H1 (cell line): ENCODE results near the gene PCDHGA8. TPM values are rescaled to one million over a fixed set of nuclear protein-coding genes. Genes with fewer than 3 reads are reported as not detected.
A peak's percentile ranks its signal among the peaks of the same experiment; 100 is the strongest.
"Not testable (repeated sequence)": the region's sequence is repeated elsewhere in the genome, so short reads cannot be mapped to it uniquely, and the experiment has no call there.

Source experiments
- CTCF ChIA-PET: fragments of 300-600 bp; sonication (Branson Sonifier 250); formaldehyde crosslinking; loops from one replicate; lab custom pipeline; 2021; ENCODE audit not compliant: partially characterized antibody; lab: Charles Lee
- POLR2A ChIA-PET: fragments of 300-600 bp; sonication (Branson Sonifier 250); formaldehyde crosslinking; loops from one replicate; lab custom pipeline; 2021; ENCODE audit warnings: inconsistent platforms; ENCODE audit not compliant: partially characterized antibody; lab: Charles Lee
- DNase-seq, 2 experiments: peaks; one replicate each; pipeline versions ENCODE4 v3.0.0 to v3.0.0-alpha.2; 2010 to 2022; ENCODE audit warnings: low spot score in 2 of 2, low read depth in 1 of 2, mixed read lengths in 1 of 2
- FAIRE-seq: peaks from 2 replicates; lab custom pipeline; 2011; peaks lifted over from hg19 to GRCh38; lab: Jason Lieb, UNC
- H2AFZ ChIP-seq: 2 replicates; pipeline ENCODE4 v1.8.1; 2012; ENCODE audit warnings: low read length, inconsistent platforms
- H2AK5ac ChIP-seq: 2 replicates; pipeline ENCODE4 v1.6.1; 2013; ENCODE audit warnings: low read depth, low read length
- H2BK120ac ChIP-seq: replicated peaks from 2 replicates; pipeline ENCODE3; 2013; ENCODE audit warnings: low read depth, low read length, inconsistent platforms
- H2BK12ac ChIP-seq: 2 replicates; pipeline ENCODE4 v1.6.1; 2013; ENCODE audit warnings: low read depth, low read length
- H2BK15ac ChIP-seq: 2 replicates; pipeline ENCODE4 v1.6.1; 2013; ENCODE audit warnings: low read length
- H2BK20ac ChIP-seq: 2 replicates; pipeline ENCODE4 v1.6.1; 2013; ENCODE audit warnings: low read length
- H2BK5ac ChIP-seq: 2 replicates; pipeline ENCODE4 v1.6.1; 2013; ENCODE audit warnings: low read depth, low read length
- H3K14ac ChIP-seq: 2 replicates; pipeline ENCODE4 v1.6.1; 2013; ENCODE audit warnings: inconsistent platforms; ENCODE audit not compliant: insufficient read length
- H3K18ac ChIP-seq: 2 replicates; pipeline ENCODE4 v1.6.1; 2013; ENCODE audit warnings: low read length; ENCODE audit errors: extremely low read depth
- H3K23ac ChIP-seq: 2 replicates; pipeline ENCODE4 v1.6.1; 2013; ENCODE audit warnings: inconsistent platforms; ENCODE audit not compliant: insufficient read length
- H3K23me2 ChIP-seq: 2 replicates; pipeline ENCODE4 v1.6.1; 2013; ENCODE audit warnings: low read depth, low read length
- H3K27ac ChIP-seq: 2 replicates; pipeline ENCODE4 v1.6.1; 2011; ENCODE audit warnings: low read depth, low read length, inconsistent platforms
- H3K27me3 ChIP-seq, 4 experiments: replicated peaks in 1 of 4; 1 replicate in 1 of 4; 2 replicates in 3 of 4; pipeline versions ENCODE4 v1.6.1 to v1.8.1; 2011 to 2013; ENCODE audit warnings: low read length in 3 of 4, mild to moderate bottlenecking in 3 of 4, inconsistent platforms in 2 of 4, mixed read lengths in 2 of 4, moderate library complexity in 1 of 4; ENCODE audit not compliant: control insufficient read depth in 3 of 4, insufficient read depth in 3 of 4; ENCODE audit errors: extremely low read depth in 1 of 4
- H3K36me3 ChIP-seq, 4 experiments: 2 replicates each; pipeline versions ENCODE4 v1.6.1 to v1.8.1; 2011 to 2013; ENCODE audit warnings: mild to moderate bottlenecking in 4 of 4, low read length in 3 of 4, moderate library complexity in 2 of 4, control low read depth in 1 of 4, inconsistent platforms in 1 of 4; ENCODE audit not compliant: insufficient read depth in 4 of 4, control insufficient read depth in 2 of 4
- H3K4ac ChIP-seq: replicated peaks from 2 replicates; pipeline ENCODE3; 2013; ENCODE audit warnings: low read length, low read depth, mixed read lengths, inconsistent platforms; ENCODE audit not compliant: insufficient read length
- H3K4me1 ChIP-seq, 4 experiments: replicated peaks in 1 of 4; 1 replicate in 1 of 4; 2 replicates in 3 of 4; pipeline versions ENCODE4 v1.6.1 to v1.8.1; 2011 to 2013; ENCODE audit warnings: low read length in 3 of 4, inconsistent platforms in 2 of 4, mixed read lengths in 1 of 4; ENCODE audit not compliant: insufficient read depth in 4 of 4, control insufficient read depth in 3 of 4
- H3K4me2 ChIP-seq, 2 experiments: 2 replicates each; pipeline versions ENCODE4 v1.6.1 to v1.8.1; 2011 to 2013; ENCODE audit warnings: low read depth in 2 of 2, low read length in 2 of 2, control low read depth in 1 of 2, inconsistent platforms in 1 of 2, mild to moderate bottlenecking in 1 of 2; ENCODE audit not compliant: insufficient read depth in 1 of 2
- H3K4me3 ChIP-seq, 4 experiments: fragments of 200-600, 300-600 bp in 1 of 4; sonication (generic), shearing (Covaris generic), sonication (Bioruptor Twin) in 1 of 4; 2 replicates each; pipeline versions ENCODE4 v1.5.1 to v1.8.1; 2011 to 2016; ENCODE audit warnings: low read length in 4 of 4, low read depth in 3 of 4, control low read depth in 2 of 4, inconsistent platforms in 2 of 4, mild to moderate bottlenecking in 2 of 4, mixed read lengths in 1 of 4, moderate library complexity in 1 of 4; ENCODE audit not compliant: insufficient read depth in 2 of 4; ENCODE audit errors: extremely low read depth in 1 of 4
- H3K56ac ChIP-seq: replicated peaks from 2 replicates; pipeline ENCODE3; 2013; ENCODE audit warnings: low read depth, mild to moderate bottlenecking, mixed read lengths, low read length, inconsistent platforms; ENCODE audit not compliant: insufficient read length
- H3K79me1 ChIP-seq: 2 replicates; pipeline ENCODE4 v1.6.1; 2013; ENCODE audit warnings: low read depth, low read length, control low read depth
- H3K79me2 ChIP-seq, 2 experiments: 2 replicates each; pipeline versions ENCODE4 v1.6.1 to v1.8.1; 2012 to 2013; ENCODE audit warnings: low read length in 2 of 2, mild to moderate bottlenecking in 2 of 2, inconsistent platforms in 1 of 2; ENCODE audit not compliant: insufficient read depth in 2 of 2, control insufficient read depth in 1 of 2
- H3K9ac ChIP-seq, 4 experiments: replicated peaks in 1 of 4; 1 replicate in 1 of 4; 2 replicates in 3 of 4; pipeline versions ENCODE4 v1.6.1 to v1.8.1; 2011 to 2013; ENCODE audit warnings: low read depth in 3 of 4, low read length in 3 of 4, control low read depth in 2 of 4, mild to moderate bottlenecking in 2 of 4, moderate library complexity in 2 of 4, inconsistent platforms in 1 of 4; ENCODE audit errors: extremely low read depth in 1 of 4
- H3K9me3 ChIP-seq, 2 experiments: 2 replicates each; pipeline versions ENCODE4 v1.6.1 to v1.8.1; 2012 to 2013; ENCODE audit warnings: mild to moderate bottlenecking in 2 of 2, moderate library complexity in 2 of 2, control low read depth in 1 of 2, inconsistent platforms in 1 of 2, low read depth in 1 of 2, low read length in 1 of 2, mixed read lengths in 1 of 2; ENCODE audit not compliant: insufficient read depth in 2 of 2
- H4K20me1 ChIP-seq, 2 experiments: replicated peaks in 1 of 2; 2 replicates each; pipeline versions ENCODE3 to v1.8.1; 2011 to 2013; ENCODE audit warnings: inconsistent platforms in 2 of 2, low read length in 2 of 2, mild to moderate bottlenecking in 1 of 2; ENCODE audit not compliant: insufficient read depth in 2 of 2, control insufficient read depth in 1 of 2
- H4K5ac ChIP-seq: 2 replicates; pipeline ENCODE4 v1.6.1; 2013; ENCODE audit warnings: low read length, low read depth, mixed read lengths, inconsistent platforms; ENCODE audit not compliant: insufficient read length
- H4K8ac ChIP-seq: 2 replicates; pipeline ENCODE4 v1.8.0; 2013; ENCODE audit warnings: mild to moderate bottlenecking, moderate library complexity, low read length, inconsistent platforms; ENCODE audit not compliant: insufficient read depth; ENCODE audit errors: extremely low read depth
- H4K91ac ChIP-seq: replicated peaks from 2 replicates; pipeline ENCODE3; 2013; ENCODE audit warnings: low read length, mixed read lengths, inconsistent platforms; ENCODE audit not compliant: insufficient read length
- RAD21 ChIP-seq, 2 experiments: IDR thresholded peaks in 1 of 2; conservative IDR thresholded peaks in 1 of 2; 2 replicates each; pipeline ENCODE4 v1.6.1; 2011; ENCODE audit warnings: low read depth in 2 of 2, low read length in 2 of 2, improper control_type of control experiment in 1 of 2, inconsistent platforms in 1 of 2, mild to moderate bottlenecking in 1 of 2, moderate library complexity in 1 of 2
- WGBS, 2 experiments: shearing (Covaris generic) in 1 of 2; methylation state at CpG; one replicate each; pipeline versions ENCODE4 v1.1.6 to v1.1.7; 2013 to 2015; ENCODE audit warnings: low lambda C conversion rate in 2 of 2, mixed read lengths in 2 of 2, inconsistent platforms in 1 of 2, low coverage in 1 of 2, missing lambda C conversion rate in 1 of 2; ENCODE audit not compliant: insufficient replicate concordance in 2 of 2, insufficient coverage in 1 of 2, insufficient read length in 1 of 2; ENCODE audit errors: extremely low coverage in 1 of 2, missing lambda C conversion rate in 1 of 2; 5-methylcytosine and 5-hydroxymethylcytosine counted together
- polyA plus RNA-seq, 7 experiments: library from polyadenylated mRNA; depleted of rRNA in 3 of 7; stranded (reverse) in 5 of 7; unstranded in 2 of 7; fragments of >200 nt in 5 of 7; fragments of 200-250 nt in 2 of 7; gene quantifications; 1 replicate in 5 of 7; 2 replicates in 1 of 7; 4 replicates in 1 of 7; pipeline versions ENCODE4 v1.2.1 to v1.2.3, GENCODE V29; 2011 to 2013; ENCODE audit warnings: missing spikeins in 2 of 7, mixed read lengths in 2 of 7
- total RNA-seq: library from RNA; stranded (reverse); fragmentation: NEBNext Ultra II Directional; extraction: Animal tissue kit (Norgen Biotek cat#: 25700); gene quantifications from 2 replicates; pipeline ENCODE4 v1.2.1, GENCODE V29; 2021
- TF ChIP-seq, protein P1 (sequence below), 3 experiments: IDR thresholded peaks; 1 replicate in 2 of 3; 2 replicates in 1 of 3; pipeline versions ENCODE4 v1.5.1 to v1.6.1; 2011; ENCODE audit warnings: low read length in 3 of 3, mild to moderate bottlenecking in 3 of 3, inconsistent platforms in 2 of 3, low read depth in 1 of 3, moderate library complexity in 1 of 3; ENCODE audit not compliant: insufficient read depth in 1 of 3; ENCODE audit errors: control extremely low read depth in 1 of 3

PCDHGA8 gene
- total and polyA plus RNA-seq, 2 of the 8 experiments (the other 6 are each of a cell fraction or from before 2014, with no cell fraction given), result 0.79 to 1.4 TPM

DNA sequence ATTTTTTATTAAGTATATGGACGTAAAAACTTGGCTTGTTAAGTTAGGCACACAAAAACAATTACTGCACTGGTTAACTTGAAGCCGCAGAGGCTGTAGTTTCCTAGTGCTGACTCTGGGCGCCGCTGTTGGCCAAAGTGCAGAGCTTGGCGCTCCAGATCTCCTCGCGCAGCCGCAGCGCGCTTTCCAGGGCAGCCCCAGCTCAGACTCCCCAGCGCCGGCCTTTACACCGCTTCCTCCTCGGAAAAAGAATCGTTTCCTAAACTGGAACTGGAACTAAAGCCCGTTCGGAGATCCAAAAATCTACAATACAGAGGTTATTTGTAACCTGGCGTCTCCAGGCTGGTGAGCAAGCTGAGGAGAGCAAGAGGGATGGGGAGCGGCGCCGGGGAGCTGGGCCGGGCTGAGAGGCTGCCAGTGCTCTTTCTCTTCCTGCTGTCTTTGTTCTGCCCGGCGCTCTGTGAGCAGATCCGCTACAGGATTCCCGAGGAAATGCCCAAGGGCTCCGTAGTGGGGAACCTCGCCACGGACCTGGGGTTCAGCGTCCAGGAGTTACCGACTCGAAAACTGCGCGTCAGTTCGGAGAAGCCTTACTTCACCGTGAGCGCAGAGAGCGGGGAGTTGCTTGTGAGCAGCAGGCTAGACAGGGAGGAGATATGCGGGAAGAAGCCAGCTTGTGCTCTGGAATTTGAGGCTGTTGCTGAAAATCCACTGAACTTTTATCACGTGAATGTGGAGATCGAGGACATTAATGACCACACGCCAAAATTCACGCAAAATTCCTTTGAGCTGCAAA, 5.5 kb downstream of the PCDHGA8 start, which contains the start of gene PCDHGB5:
Gene PCDHGB5, plus strand, starts transcription at position 192 of the 796 bp plus-strand sequence. Its CDS starts 181 bp downstream, at position 373.
- POLR2A ChIA-PET, result interaction anchor here (0.6 to 0.9 kb wide), 3 partner anchors 10 to 160 kb away, joined by 3 to 4 read pairs (median 3); no protein-coding TSS in a partner anchor
- H3K4me2 ChIP-seq, H2BK15ac ChIP-seq, H3K79me2 ChIP-seq, H3K4ac ChIP-seq, H2BK12ac ChIP-seq, H3K4me1 ChIP-seq, H3K27ac ChIP-seq, H2BK5ac ChIP-seq, H2BK20ac ChIP-seq, H4K91ac ChIP-seq, DNase-seq, H3K79me1 ChIP-seq, H3K23me2 ChIP-seq, H3K27me3 ChIP-seq, H2AK5ac ChIP-seq, H4K20me1 ChIP-seq, H2BK120ac ChIP-seq, H2AFZ ChIP-seq, H3K23ac ChIP-seq, H3K14ac ChIP-seq, H3K56ac ChIP-seq, H3K9ac ChIP-seq, H4K8ac ChIP-seq, H4K5ac ChIP-seq, H3K18ac ChIP-seq: not testable (repeated sequence)
- Histone ChIP-seq H3K9me3 (peaks cover 48 to 56% of the 10 kb centered on the region in 2 experiments), H3K4me3 (peak within 1 kb of the TSS in 1 of 4 experiments; percentile 46; a peak in 1 of 8 replicates), H3K36me3 (peaks cover 0 to 14% (median 4%) of the 10 kb centered on the region in 4 experiments; a peak in 6 of 8 replicates)
- TF ChIP-seq, protein P1, sequence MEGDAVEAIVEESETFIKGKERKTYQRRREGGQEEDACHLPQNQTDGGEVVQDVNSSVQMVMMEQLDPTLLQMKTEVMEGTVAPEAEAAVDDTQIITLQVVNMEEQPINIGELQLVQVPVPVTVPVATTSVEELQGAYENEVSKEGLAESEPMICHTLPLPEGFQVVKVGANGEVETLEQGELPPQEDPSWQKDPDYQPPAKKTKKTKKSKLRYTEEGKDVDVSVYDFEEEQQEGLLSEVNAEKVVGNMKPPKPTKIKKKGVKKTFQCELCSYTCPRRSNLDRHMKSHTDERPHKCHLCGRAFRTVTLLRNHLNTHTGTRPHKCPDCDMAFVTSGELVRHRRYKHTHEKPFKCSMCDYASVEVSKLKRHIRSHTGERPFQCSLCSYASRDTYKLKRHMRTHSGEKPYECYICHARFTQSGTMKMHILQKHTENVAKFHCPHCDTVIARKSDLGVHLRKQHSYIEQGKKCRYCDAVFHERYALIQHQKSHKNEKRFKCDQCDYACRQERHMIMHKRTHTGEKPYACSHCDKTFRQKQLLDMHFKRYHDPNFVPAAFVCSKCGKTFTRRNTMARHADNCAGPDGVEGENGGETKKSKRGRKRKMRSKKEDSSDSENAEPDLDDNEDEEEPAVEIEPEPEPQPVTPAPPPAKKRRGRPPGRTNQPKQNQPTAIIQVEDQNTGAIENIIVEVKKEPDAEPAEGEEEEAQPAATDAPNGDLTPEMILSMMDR (IDR thresholded peaks at IDR 0.05; ENCODE audit: control extremely low read depth in 1 of 3, insufficient read depth in 1 of 3, low read depth in 1 of 3, low read length in 3 of 3), result peak in 2 of 3 experiments; percentile 29 to 39; a peak in 2 of 4 replicates
- peak; percentile 17 to 32; a peak in 3 of 4 replicates for TF ChIP-seq RAD21 (IDR thresholded peaks at IDR 0.05 in 1 of 2, conservative IDR thresholded peaks at IDR 0.05 in 1 of 2; ENCODE audit: low read depth in 2 of 2, low read length in 2 of 2)
- peak; percentile 91 for FAIRE-seq
- WGBS, 2 experiments, result 71% methylated on average over 15 of the region's 43 CpGs; no CpG with 5 or more reads in 1 of the 2 experiments
- CTCF ChIA-PET, result interaction anchor here (0.7 to 4.0 kb wide), 29 partner anchors 9 to 320 kb away, joined by 3 to 34 read pairs (median 5); partner anchors contain the start of genes PCDHB10, PCDHB11, PCDHB15 and PCDHGA10
